CD4-positive, alpha-beta memory T cell (primary cell): ENCODE data around the gene DNASE1. TPM values are rescaled to one million over a fixed set of nuclear protein-coding genes. Genes with fewer than 3 reads are reported as not detected.

ENCODE experiments used
- CTCF ChIA-PET: fragments of 350-600 bp; sonication (Branson Sonifier 250); formaldehyde crosslinking; loops from one replicate; lab custom pipeline; 2021; ENCODE audit warnings: inconsistent platforms; ENCODE audit not compliant: partially characterized antibody; lab: Charles Lee
- POLR2A ChIA-PET: fragments of 350-600 bp; sonication (Branson Sonifier 250); formaldehyde crosslinking; loops from one replicate; lab custom pipeline; 2021; ENCODE audit not compliant: partially characterized antibody; lab: Charles Lee
- DNase-seq, 5 donors: peaks; one replicate each; pipeline versions ENCODE4 v3.0.0 to v3.0.0-alpha.2; 2020 to 2022; ENCODE audit warnings: mixed read lengths in 1 of 5
- H3K27ac ChIP-seq: one replicate; pipeline ENCODE4 v1.7.0; 2013; ENCODE audit warnings: low read depth, low read length
- H3K27me3 ChIP-seq: 2 replicates; pipeline ENCODE4 v1.7.0; 2013; ENCODE audit warnings: mild to moderate bottlenecking, low read length, moderate library complexity; ENCODE audit not compliant: insufficient read depth
- H3K36me3 ChIP-seq: 2 replicates; pipeline ENCODE4 v1.7.0; 2013; ENCODE audit warnings: mild to moderate bottlenecking, low read length, moderate library complexity; ENCODE audit not compliant: insufficient read depth
- H3K4me1 ChIP-seq: 2 replicates; pipeline ENCODE4 v1.7.0; 2013; ENCODE audit warnings: mild to moderate bottlenecking, low read length, moderate library complexity; ENCODE audit not compliant: insufficient read depth
- H3K4me3 ChIP-seq, 2 donors: one replicate each; pipeline ENCODE4 v1.7.0; 2013; ENCODE audit warnings: low read length in 2 of 2, mild to moderate bottlenecking in 1 of 2
- H3K9me3 ChIP-seq, 2 donors: one replicate each; pipeline ENCODE4 v1.7.0; 2013; ENCODE audit warnings: low read length in 2 of 2, control low read depth in 1 of 2; ENCODE audit not compliant: control insufficient read depth in 1 of 2
- H3K27ac Mint-ChIP-seq, 7 donors: one replicate each; pipeline ENCODE4 v1.8.0; 2020 to 2021; ENCODE audit warnings: mixed read lengths in 7 of 7, mild to moderate bottlenecking in 6 of 7, inconsistent platforms in 3 of 7, moderate library complexity in 3 of 7
- H3K27me3 Mint-ChIP-seq, 2 donors: one replicate each; pipeline ENCODE4 v1.8.0; 2020 to 2021; ENCODE audit warnings: mixed read lengths in 2 of 2
- H3K36me3 Mint-ChIP-seq, 2 donors: one replicate each; pipeline ENCODE4 v1.8.0; 2020 to 2021; ENCODE audit warnings: mixed read lengths in 2 of 2, inconsistent platforms in 1 of 2, mild to moderate bottlenecking in 1 of 2
- H3K4me1 Mint-ChIP-seq, 4 donors: one replicate each; pipeline ENCODE4 v1.8.0; 2020 to 2021; ENCODE audit warnings: mixed read lengths in 4 of 4, mild to moderate bottlenecking in 1 of 4
- H3K4me3 Mint-ChIP-seq, 8 donors: one replicate each; pipeline ENCODE4 v1.8.0; 2020 to 2021; ENCODE audit warnings: mixed read lengths in 8 of 8, mild to moderate bottlenecking in 7 of 8, moderate library complexity in 6 of 8, inconsistent platforms in 3 of 8
- H3K9me3 Mint-ChIP-seq, 8 donors: one replicate each; pipeline ENCODE4 v1.8.0; 2020 to 2021; ENCODE audit warnings: mixed read lengths in 8 of 8, mild to moderate bottlenecking in 5 of 8, inconsistent platforms in 3 of 8, moderate library complexity in 1 of 8
- intact Hi-C: fragments of 100-400 bp; cut with micrococcal nuclease; formaldehyde crosslinking; loops from one replicate; pipeline ENCODE4 v1.15.1; 2023
- polyA plus RNA-seq, 2 donors: library from polyadenylated mRNA; unstranded; fragments of 300-500 nt; fragmentation: Illumina TruSeq; gene quantifications; one replicate each; pipeline ENCODE4 v1.2.3, GENCODE V29; 2021
- total RNA-seq, 2 experiments: library from RNA; stranded (reverse); gene quantifications; one replicate each; pipeline ENCODE4 v1.2.3, GENCODE V29; 2021

Gene DNASE1
- total and polyA plus RNA-seq, 4 experiments from 2014 or later: 7.7 to 59.9 (median 51.2) TPM; not detected in 1

GRCh38 chr16:3687792-3688191 is 33.3 kb downstream of the DNASE1 start:
- Mint-ChIP-seq H3K27ac (no peak overlapping the region), H3K27me3 (no peaks in the 10 kb centered on the region), H3K4me1 (peaks cover 6 to 8% (median 7%) of the 10 kb centered on the region in 4 donors), H3K9me3 (no peaks in the 10 kb centered on the region), H3K36me3 (peaks cover 30 to 45% of the 10 kb centered on the region in 2 donors), H3K4me3 (no peak overlapping the region)
- intact Hi-C loops: no loop called here
- DNase-seq: no peak
- Histone ChIP-seq H3K4me3 (no peak overlapping the region), H3K36me3 (peaks cover 23% of the 10 kb centered on the region), H3K9me3 (no peaks in the 10 kb centered on the region), H3K4me1 (peaks cover 7% of the 10 kb centered on the region), H3K27me3 (no peaks in the 10 kb centered on the region), H3K27ac (no peak overlapping the region)
- ChIA-PET CTCF (interaction anchor here (2.0 kb wide), 1 partner anchor 191 kb away, joined by 5 read pairs; no protein-coding TSS in a partner anchor), POLR2A (no interaction called here)

- Mint-ChIP-seq H3K27ac (peak overlapping the region in 1 of 7 donors; percentile 63), H3K4me1 (peaks cover 6 to 13% (median 7%) of the 10 kb centered on the region in 4 donors), H3K36me3 (peaks cover 27 to 38% of the 10 kb centered on the region in 2 donors), H3K9me3 (no peaks in the 10 kb centered on the region), H3K4me3 (no peak overlapping the region), H3K27me3 (no peaks in the 10 kb centered on the region)
- intact Hi-C loops: loop anchor here (1.0 kb wide), 1 partner anchor 191 kb away; the partner anchor contains the start of gene CREBBP
- H3K4me1 ChIP-seq: peaks cover 7% of the 10 kb centered on the region
- H3K27ac ChIP-seq: no peak overlapping the region
- no peaks in the 10 kb centered on the region for H3K9me3 ChIP-seq
- peaks cover 20% of the 10 kb centered on the region for H3K36me3 ChIP-seq
- DNase-seq: no peak
- ChIA-PET POLR2A (interaction anchor here (1.7 kb wide), 1 partner anchor 27 kb away, joined by 5 read pairs; the partner anchor contains the start of gene TRAP1), CTCF (interaction anchor here (1.0 to 2.3 kb wide), 7 partner anchors 8 to 189 kb away, joined by 4 to 9 read pairs (median 4); no protein-coding TSS in a partner anchor)
- no peaks in the 10 kb centered on the region for H3K27me3 ChIP-seq
- H3K4me3 ChIP-seq: no peak overlapping the region
Measured at GRCh38 chr16:3689731-3690130, 35.2 kb downstream of the DNASE1 start.

- Mint-ChIP-seq H3K4me1 (peaks cover 6 to 14% (median 9%) of the 10 kb centered on the region in 4 donors), H3K27me3 (no peaks in the 10 kb centered on the region), H3K36me3 (peaks cover 30 to 36% of the 10 kb centered on the region in 2 donors), H3K27ac (peak overlapping the region in 6 of 7 donors; percentile 20 to 77 (median 40)), H3K4me3 (peak overlapping the region in 3 of 8 donors; percentile 47 to 70 (median 62)), H3K9me3 (no peaks in the 10 kb centered on the region)
- Histone ChIP-seq H3K4me3 (no peak overlapping the region), H3K27ac (no peak overlapping the region), H3K36me3 (peaks cover 12% of the 10 kb centered on the region), H3K4me1 (peaks cover 7% of the 10 kb centered on the region), H3K27me3 (no peaks in the 10 kb centered on the region), H3K9me3 (no peaks in the 10 kb centered on the region)
- ChIA-PET POLR2A (interaction anchor here (1.7 kb wide), 1 partner anchor 27 kb away, joined by 5 read pairs; the partner anchor contains the start of gene TRAP1), CTCF (interaction anchor here (1.0 to 2.3 kb wide), 13 partner anchors 9 to 249 kb away, joined by 3 to 9 read pairs (median 4); no protein-coding TSS in a partner anchor)
- DNase-seq: peak; percentile 74 to 81 (median 79)
- intact Hi-C loops: loop anchor here (1.0 kb wide), 1 partner anchor 190 kb away; the partner anchor contains the start of gene CREBBP
Measured at GRCh38 chr16:3690470-3690928, 36.0 kb downstream of the DNASE1 start.

- no peak for DNase-seq
- H3K27ac Mint-ChIP-seq: peak overlapping the region in 1 of 7 donors; percentile 35
Measured at GRCh38 chr16:3690980-3691720, 36.7 kb downstream of the DNASE1 start.

GRCh38 chr16:3691761-3692160 is 37.3 kb downstream of the DNASE1 start:
- no peaks in the 10 kb centered on the region for H3K9me3 Mint-ChIP-seq
- H3K36me3 Mint-ChIP-seq: peaks cover 27 to 28% of the 10 kb centered on the region in 2 donors
- intact Hi-C loops: no loop called here
- Histone ChIP-seq H3K27ac (no peak overlapping the region), H3K4me3 (no peak overlapping the region), H3K36me3 (peaks cover 6% of the 10 kb centered on the region), H3K9me3 (no peaks in the 10 kb centered on the region), H3K4me1 (peaks cover 7% of the 10 kb centered on the region), H3K27me3 (no peaks in the 10 kb centered on the region)
- ChIA-PET POLR2A (interaction anchor here (0.7 kb wide), 1 partner anchor 10 kb away, joined by 3 read pairs; no protein-coding TSS in a partner anchor), CTCF (interaction anchor here (1.0 to 2.3 kb wide), 8 partner anchors 8 to 247 kb away, joined by 3 to 9 read pairs (median 4); no protein-coding TSS in a partner anchor)
- no peak for DNase-seq
- H3K27me3 Mint-ChIP-seq: no peaks in the 10 kb centered on the region
- peaks cover 6 to 19% (median 10%) of the 10 kb centered on the region in 4 donors for H3K4me1 Mint-ChIP-seq
- no peak overlapping the region for H3K27ac Mint-ChIP-seq
- no peak overlapping the region for H3K4me3 Mint-ChIP-seq

More at GRCh38 chr16:3690980-3691720, 36.7 kb downstream of the DNASE1 start:
- ChIA-PET CTCF (interaction anchor here (1.0 to 2.3 kb wide), 12 partner anchors 9 to 248 kb away, joined by 3 to 9 read pairs (median 4); no protein-coding TSS in a partner anchor), POLR2A (interaction anchor here (0.7 kb wide), 1 partner anchor 11 kb away, joined by 3 read pairs; no protein-coding TSS in a partner anchor)
- Mint-ChIP-seq H3K9me3 (no peaks in the 10 kb centered on the region), H3K4me1 (peaks cover 6 to 19% (median 10%) of the 10 kb centered on the region in 4 donors), H3K36me3 (peaks cover 27 to 30% of the 10 kb centered on the region in 2 donors), H3K4me3 (peak overlapping the region in 2 of 8 donors; percentile 62 to 70), H3K27me3 (no peaks in the 10 kb centered on the region)
- no peak overlapping the region for H3K4me3 ChIP-seq
- intact Hi-C loops: loop anchor here (1.0 kb wide), 1 partner anchor 189 kb away; the partner anchor contains the start of gene CREBBP
- H3K36me3 ChIP-seq: peaks cover 8% of the 10 kb centered on the region
- H3K9me3 ChIP-seq: no peaks in the 10 kb centered on the region
- H3K27me3 ChIP-seq: no peaks in the 10 kb centered on the region
- no peak overlapping the region for H3K27ac ChIP-seq
- peaks cover 7% of the 10 kb centered on the region for H3K4me1 ChIP-seq

GRCh38 chr16:3694051-3694450 is 39.6 kb downstream of the DNASE1 start:
- Histone ChIP-seq H3K36me3 (no peaks in the 10 kb centered on the region), H3K4me3 (no peak overlapping the region), H3K27ac (no peak overlapping the region), H3K9me3 (no peaks in the 10 kb centered on the region), H3K27me3 (no peaks in the 10 kb centered on the region), H3K4me1 (peaks cover 7% of the 10 kb centered on the region)
- Mint-ChIP-seq H3K4me1 (peaks cover 6 to 23% (median 10%) of the 10 kb centered on the region in 4 donors), H3K36me3 (peaks cover 10 to 13% of the 10 kb centered on the region in 2 donors), H3K9me3 (no peaks in the 10 kb centered on the region), H3K27me3 (no peaks in the 10 kb centered on the region), H3K27ac (peak overlapping the region in 2 of 7 donors; percentile 13 to 61), H3K4me3 (no peak overlapping the region)
- ChIA-PET POLR2A (no interaction called here), CTCF (no interaction called here)
- DNase-seq: no peak
- intact Hi-C loops: no loop called here
